ENCODE results near the gene SEC14L1. TPM values are rescaled to one million over a fixed set of nuclear protein-coding genes. Genes with fewer than 3 reads are reported as not detected.

The SEC14L1 gene
- total RNA-seq (2021; fragmentation: NEBNext Ultra II Directional; extraction: Animal tissue kit (Norgen Biotek cat#: 25700)) (74.4 TPM in 2 replicates), polyA plus RNA-seq (2011; rRNA removed) (27.2 and 42.7 TPM in 2 replicates), polyA minus RNA-seq (2011; rRNA and poly(A)+ RNA removed) (23.0 and 24.1 TPM in 2 replicates)
- 18.7 TPM for polyA plus RNA-seq (2011; cell fraction: cytosol; rRNA removed)
- polyA plus RNA-seq (2011; cell fraction: nucleus; rRNA removed) = 73.2 TPM
- 40.4 to 51.0 TPM (median 49.2 TPM) in 4 replicates for polyA plus RNA-seq (2012, experiment 1 of 2)
- polyA plus RNA-seq (2012, experiment 2 of 2) = 8.8 TPM
- polyA plus RNA-seq (2013, experiment 1 of 2) = 63.8 TPM
- polyA plus RNA-seq (2013, experiment 2 of 2) = 57.5 TPM
- 30.6 TPM for polyA minus RNA-seq (2011; cell fraction: cytosol; rRNA and poly(A)+ RNA removed)
- 45.3 TPM for polyA minus RNA-seq (2011; cell fraction: nucleus; rRNA and poly(A)+ RNA removed)
- long read RNA-seq, experiment 1, full-length matches to known transcripts = 1 of 38 reads
- long read RNA-seq, experiment 1, partial matches to known transcripts = 7 of 38 reads
- long read RNA-seq, experiment 1, other reads (novel, unspliced or antisense) = 30 of 38 reads
- long read RNA-seq, experiment 2, full-length matches to known transcripts = 3 of 21 reads
- long read RNA-seq, experiment 2, partial matches to known transcripts = 2 of 21 reads
- long read RNA-seq, experiment 2, other reads (novel, unspliced or antisense) = 16 of 21 reads

- Histone ChIP-seq H3K4ac (replicated peaks; ENCODE audit: insufficient read length, low read depth, low read length) (peak within 1 kb of the TSS; percentile 2), H3K23me2 (ENCODE audit: low read depth, low read length) (peaks cover 5% of the 10 kb centered on the region; the same call in 1 of the 2 replicates)
- TF ChIP-seq KDM4A (IDR thresholded peaks at IDR 0.05; ENCODE audit: low read depth, low read length, severe bottlenecking) (peak; percentile 84), SIN3A (conservative IDR thresholded peaks at IDR 0.05 in 1 of 2, IDR thresholded peaks at IDR 0.05 in 1 of 2; ENCODE audit: low read depth in 1 of 2, low read length in 2 of 2) (peak in 1 of 2 experiments; percentile 60; a peak in 1 of 4 replicates), TAF1 (IDR thresholded peaks at IDR 0.05; ENCODE audit: low read depth, low read length) (no peak), CTBP2 (IDR thresholded peaks at IDR 0.05; ENCODE audit: borderline replicate concordance, insufficient read depth, insufficient read length, low read length) (peak; percentile 9), NRF1 (IDR thresholded peaks at IDR 0.05; ENCODE audit: low read depth, low read length) (no peak), ASH2L (IDR thresholded peaks at IDR 0.05; ENCODE audit: low read length) (peak; percentile 65)
Observed at GRCh38 chr17:77140878-77141767, at the start of gene SEC14L1. TSS of gene SEC14L1 (plus strand) at chr17:77140969. CDS start at chr17:77143597, 2,628 bp downstream.

More at GRCh38 chr17:77140878-77141767, at the start of gene SEC14L1:
- H2AK5ac ChIP-seq (ENCODE audit: low read depth, low read length) = 0 out of 2 replicates have a peak within 1 kb of the TSS, but pooled peaks have one; percentile 11
- H2BK120ac ChIP-seq (replicated peaks; ENCODE audit: low read depth, low read length) = no peak within 1 kb of the TSS
- H2BK15ac ChIP-seq (ENCODE audit: low read length) = peak within 1 kb of the TSS; percentile 92
- peaks cover 2% of the 10 kb centered on the region for H3K79me1 ChIP-seq (ENCODE audit: low read depth, low read length)
- H3K79me2 ChIP-seq (ENCODE audit: control insufficient read depth in 1 of 2, insufficient read depth in 2 of 2, low read length in 2 of 2) = peaks cover 0 to 8% of the 10 kb centered on the region in 2 experiments; a peak in 1 of 4 replicates
- H3K14ac ChIP-seq (ENCODE audit: insufficient read length) = no peak within 1 kb of the TSS
- H4K20me1 ChIP-seq (replicated peaks in 1 of 2; ENCODE audit: control insufficient read depth in 1 of 2, insufficient read depth in 2 of 2, low read length in 2 of 2) = no peaks in the 10 kb centered on the region
- H3K27ac ChIP-seq (ENCODE audit: low read depth, low read length) = peak within 1 kb of the TSS; percentile 78
- H2BK20ac ChIP-seq (ENCODE audit: low read length) = no peak within 1 kb of the TSS
- WGBS, 2 experiments (ENCODE audit: extremely low coverage in 1 of 2, insufficient coverage in 1 of 2, insufficient read length in 1 of 2, insufficient replicate concordance in 2 of 2, low coverage in 1 of 2, low lambda C conversion rate in 2 of 2, missing lambda C conversion rate in 1 of 2) = 5% methylated on average over 13 of the region's 99 CpGs; no CpG with 5 or more reads in 1 of the 2 experiments
- H2BK5ac ChIP-seq (ENCODE audit: low read depth, low read length) = peak within 1 kb of the TSS; percentile 63; the same call in 1 of the 2 replicates
- peaks cover 0 to 22% (median 2%) of the 10 kb centered on the region in 4 experiments; a peak in 4 of 8 replicates for H3K36me3 ChIP-seq (ENCODE audit: control insufficient read depth in 2 of 4, insufficient read depth in 4 of 4, low read length in 3 of 4)
- peak within 1 kb of the TSS; percentile 73 to 96 (median 76) for H3K4me3 ChIP-seq (ENCODE audit: extremely low read depth in 1 of 4, insufficient read depth in 2 of 4, low read depth in 3 of 4, low read length in 4 of 4)
- peak within 1 kb of the TSS; percentile 57 for H3K56ac ChIP-seq (replicated peaks; ENCODE audit: insufficient read length, low read depth, low read length)
- H4K91ac ChIP-seq (replicated peaks; ENCODE audit: insufficient read length, low read length) = peak within 1 kb of the TSS; percentile 20
- H3K9ac ChIP-seq (replicated peaks in 1 of 4; ENCODE audit: extremely low read depth in 1 of 4, low read depth in 3 of 4, low read length in 3 of 4) = peak within 1 kb of the TSS; percentile 65 to 79 (median 73)
- POLR2A ChIA-PET (ENCODE audit: partially characterized antibody) = interaction anchor here (0.5 to 1.8 kb wide), 7 partner anchors 10 to 1282 kb away, joined by 3 to 8 read pairs (median 6); no protein-coding TSS in a partner anchor
- peaks cover 4 to 12% (median 10%) of the 10 kb centered on the region in 4 experiments for H3K4me1 ChIP-seq (replicated peaks in 1 of 4; ENCODE audit: control insufficient read depth in 3 of 4, insufficient read depth in 4 of 4, low read length in 3 of 4)
- H4K5ac ChIP-seq (ENCODE audit: insufficient read length, low read depth, low read length) = peak within 1 kb of the TSS; percentile 80
- H2AFZ ChIP-seq (ENCODE audit: low read length) = peak within 1 kb of the TSS; percentile 92
- H3K18ac ChIP-seq (ENCODE audit: extremely low read depth, low read length) = peak within 1 kb of the TSS; percentile 98
- no peaks in the 10 kb centered on the region; a peak in 1 of 4 replicates for H3K9me3 ChIP-seq (ENCODE audit: insufficient read depth in 2 of 2, low read depth in 1 of 2, low read length in 1 of 2)
- peak; percentile 29 to 69 for DNase-seq (ENCODE audit: low read depth in 1 of 2, low spot score in 2 of 2)
- peak within 1 kb of the TSS; percentile 90 to 95 for H3K4me2 ChIP-seq (ENCODE audit: insufficient read depth in 1 of 2, low read depth in 2 of 2, low read length in 2 of 2)
- FAIRE-seq = no peak
- CTCF ChIA-PET (ENCODE audit: partially characterized antibody) = interaction anchor here (1.2 to 1.5 kb wide), 3 partner anchors 9 to 54 kb away, joined by 3 to 5 read pairs (median 4); no protein-coding TSS in a partner anchor
- H3K27me3 ChIP-seq (replicated peaks in 1 of 4; ENCODE audit: control insufficient read depth in 3 of 4, extremely low read depth in 1 of 4, insufficient read depth in 3 of 4, low read length in 3 of 4) = no peaks in the 10 kb centered on the region
- no peak within 1 kb of the TSS for H3K23ac ChIP-seq (ENCODE audit: insufficient read length)
- peak within 1 kb of the TSS; percentile 88 for H4K8ac ChIP-seq (ENCODE audit: extremely low read depth, insufficient read depth, low read length)
- H2BK12ac ChIP-seq (ENCODE audit: low read depth, low read length) = 0 out of 2 replicates have a peak within 1 kb of the TSS, but pooled peaks have one; percentile 4
